CD14-positive monocyte (primary cell): Measurements from ENCODE around the gene MAPK12. TPM values are rescaled to one million over a fixed set of nuclear protein-coding genes. Genes with fewer than 3 reads are reported as not detected.
A peak's percentile ranks its signal among the peaks of the same experiment; 100 is the strongest.

Experiments used
- DNase-seq, 3 donors: peaks; one replicate each; pipeline ENCODE4 v3.0.0-alpha.2; 2011 to 2022
- H2AFZ ChIP-seq: 2 replicates; pipeline ENCODE4 v1.6.0; 2012; ENCODE audit warnings: mild to moderate bottlenecking, low read depth, low read length, inconsistent platforms; ENCODE audit not compliant: insufficient read depth, poor library complexity, severe bottlenecking
- H3K27ac ChIP-seq, 2 donors: 1 replicate in 1 of 2; 2 replicates in 1 of 2; pipeline ENCODE4 v1.5.1; 2012 to 2013; ENCODE audit warnings: low read length in 2 of 2, control low read depth in 1 of 2, inconsistent platforms in 1 of 2, low read depth in 1 of 2, mild to moderate bottlenecking in 1 of 2
- H3K27me3 ChIP-seq, 2 donors: one replicate each; pipeline versions ENCODE4 v1.6.0 to v1.6.1; 2011 to 2013; ENCODE audit warnings: low read length in 2 of 2; ENCODE audit not compliant: control insufficient read depth in 2 of 2, insufficient read depth in 2 of 2
- H3K36me3 ChIP-seq, 2 donors: replicated peaks in 1 of 2; 1 replicate in 1 of 2; 2 replicates in 1 of 2; pipeline versions ENCODE4 v1.5.1 to v1.6.1; 2012 to 2013; ENCODE audit warnings: low read length in 2 of 2, control low read depth in 1 of 2, inconsistent platforms in 1 of 2, mild to moderate bottlenecking in 1 of 2; ENCODE audit not compliant: insufficient read depth in 2 of 2, control insufficient read depth in 1 of 2
- H3K4me1 ChIP-seq, 2 donors: 1 replicate in 1 of 2; 2 replicates in 1 of 2; pipeline versions ENCODE4 v1.5.1 to v1.6.1; 2012 to 2013; ENCODE audit warnings: low read length in 2 of 2, control low read depth in 1 of 2, inconsistent platforms in 1 of 2, mild to moderate bottlenecking in 1 of 2, moderate library complexity in 1 of 2; ENCODE audit not compliant: insufficient read depth in 2 of 2, control insufficient read depth in 1 of 2
- H3K4me2 ChIP-seq: replicated peaks from 2 replicates; pipeline ENCODE3; 2012; ENCODE audit warnings: low read length, moderate library complexity, mild to moderate bottlenecking; ENCODE audit not compliant: poor library complexity, severe bottlenecking; ENCODE audit errors: extremely low read depth
- H3K4me3 ChIP-seq, 3 experiments: fragments of 200-600 bp in 1 of 3; sonication (generic) in 1 of 3; replicated peaks in 1 of 3; 1 replicate in 2 of 3; 2 replicates in 1 of 3; pipeline ENCODE4 v1.5.1; 2011 to 2013; ENCODE audit warnings: low read length in 3 of 3, mild to moderate bottlenecking in 3 of 3, control low read depth in 2 of 3, low read depth in 2 of 3, inconsistent platforms in 1 of 3, moderate library complexity in 1 of 3
- H3K79me2 ChIP-seq: 2 replicates; pipeline ENCODE4 v1.6.0; 2012; ENCODE audit warnings: mild to moderate bottlenecking, control low read depth, inconsistent platforms, low read length, moderate library complexity; ENCODE audit not compliant: insufficient read depth
- H3K9ac ChIP-seq: 2 replicates; pipeline ENCODE4 v1.6.0; 2017; ENCODE audit warnings: low read length, mild to moderate bottlenecking; ENCODE audit not compliant: insufficient read depth, poor library complexity, severe bottlenecking
- H3K9me3 ChIP-seq, 2 donors: replicated peaks in 1 of 2; 1 replicate in 1 of 2; 2 replicates in 1 of 2; pipeline versions ENCODE4 v1.5.1 to v1.6.1; 2012 to 2013; ENCODE audit warnings: low read length in 2 of 2, control low read depth in 1 of 2; ENCODE audit not compliant: control insufficient read depth in 1 of 2, insufficient read depth in 1 of 2
- H4K20me1 ChIP-seq: 2 replicates; pipeline ENCODE4 v1.6.0; 2012; ENCODE audit warnings: mild to moderate bottlenecking, low read length, control low read depth, moderate library complexity; ENCODE audit not compliant: insufficient read depth
- H3K27ac Mint-ChIP-seq, 7 donors: one replicate each; pipeline ENCODE4 v1.8.0; 2020; ENCODE audit warnings: mild to moderate bottlenecking in 7 of 7, mixed read lengths in 7 of 7, moderate library complexity in 6 of 7, inconsistent platforms in 2 of 7
- H3K27me3 Mint-ChIP-seq, 3 donors: one replicate each; pipeline ENCODE4 v1.8.0; 2021 to 2022; ENCODE audit warnings: low read depth in 3 of 3, mild to moderate bottlenecking in 3 of 3, mixed read lengths in 3 of 3, moderate library complexity in 3 of 3, inconsistent platforms in 1 of 3
- H3K36me3 Mint-ChIP-seq, 2 donors: one replicate each; pipeline ENCODE4 v1.8.0; 2020; ENCODE audit warnings: mixed read lengths in 2 of 2, inconsistent platforms in 1 of 2, mild to moderate bottlenecking in 1 of 2
- H3K4me1 Mint-ChIP-seq: one replicate; pipeline ENCODE4 v1.8.0; 2020; ENCODE audit warnings: mild to moderate bottlenecking, mixed read lengths
- H3K4me3 Mint-ChIP-seq, 2 donors: one replicate each; pipeline ENCODE4 v1.8.0; 2020; ENCODE audit warnings: mild to moderate bottlenecking in 2 of 2, mixed read lengths in 2 of 2, moderate library complexity in 1 of 2
- H3K9me3 Mint-ChIP-seq, 7 donors: one replicate each; pipeline ENCODE4 v1.8.0; 2020 to 2022; ENCODE audit warnings: mixed read lengths in 7 of 7, mild to moderate bottlenecking in 6 of 7, moderate library complexity in 6 of 7, inconsistent platforms in 2 of 7
- WGBS: methylation state at CpG from one replicate; pipeline ENCODE4 v1.1.5; 2013; ENCODE audit warnings: missing lambda C conversion rate; ENCODE audit not compliant: insufficient coverage; 5-methylcytosine and 5-hydroxymethylcytosine counted together
- intact Hi-C, 2 donors: fragments of 100-400 bp; cut with micrococcal nuclease; formaldehyde crosslinking; loops; one replicate each; pipeline versions ENCODE4 v1.15.0 to v1.15.1; 2023
- polyA plus RNA-seq, 3 donors: library from polyadenylated mRNA; depleted of rRNA in 1 of 3; unstranded in 2 of 3; stranded (reverse) in 1 of 3; fragments of 300-500 nt in 2 of 3; fragments of >200 nt in 1 of 3; fragmentation: Illumina TruSeq in 2 of 3; gene quantifications; 1 replicate in 2 of 3; 2 replicates in 1 of 3; pipeline ENCODE4 v1.2.3, GENCODE V29; 2012 to 2021
- TF ChIP-seq, protein P1 (sequence below): fragments of 200-600 bp; IDR thresholded peaks from one replicate; pipeline ENCODE4 v1.8.0; 2022; ENCODE audit warnings: antibody characterized with exemption, mild to moderate bottlenecking

Gene MAPK12
- polyA plus RNA-seq, 3 donors: 0.06 to 3.2 (median 0.13) TPM

DNA sequence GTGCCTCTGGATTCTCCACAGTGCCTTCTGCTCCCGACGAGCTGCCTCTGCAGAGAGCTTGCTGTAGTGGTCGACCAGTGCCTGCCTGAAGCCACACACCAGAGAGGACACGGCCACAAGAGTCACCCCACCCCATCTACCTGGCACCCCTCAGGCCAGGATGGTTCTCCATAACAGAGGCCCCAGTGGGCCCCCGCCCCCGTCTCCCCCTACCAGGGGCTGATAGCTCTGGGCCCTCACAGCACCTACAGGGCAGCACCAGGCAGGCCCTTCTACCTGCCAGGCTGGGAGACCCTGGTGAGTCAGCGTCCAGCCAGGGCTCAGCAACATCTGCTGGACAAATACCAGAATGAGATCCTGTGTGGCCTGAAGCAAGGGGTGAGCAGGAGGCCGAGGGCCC lies 39.0 kb downstream of the MAPK12 start:
- Histone ChIP-seq H3K36me3 (peaks cover 76 to 84% of the 10 kb centered on the region in 2 donors), H3K4me2 (no peak overlapping the region), H2AFZ (no peak overlapping the region), H3K79me2 (no peaks in the 10 kb centered on the region), H4K20me1 (peaks cover 32% of the 10 kb centered on the region), H3K4me3 (no peak overlapping the region), H3K9me3 (no peaks in the 10 kb centered on the region), H3K9ac (no peak overlapping the region), H3K4me1 (peaks cover 0 to 9% of the 10 kb centered on the region in 2 donors), H3K27me3 (no peaks in the 10 kb centered on the region), H3K27ac (no peak overlapping the region)
- 98% methylated on average over 5 of the region's 8 CpGs for WGBS
- no peak for DNase-seq
- H3K27me3 Mint-ChIP-seq: no peaks in the 10 kb centered on the region
- TF ChIP-seq, protein P1, sequence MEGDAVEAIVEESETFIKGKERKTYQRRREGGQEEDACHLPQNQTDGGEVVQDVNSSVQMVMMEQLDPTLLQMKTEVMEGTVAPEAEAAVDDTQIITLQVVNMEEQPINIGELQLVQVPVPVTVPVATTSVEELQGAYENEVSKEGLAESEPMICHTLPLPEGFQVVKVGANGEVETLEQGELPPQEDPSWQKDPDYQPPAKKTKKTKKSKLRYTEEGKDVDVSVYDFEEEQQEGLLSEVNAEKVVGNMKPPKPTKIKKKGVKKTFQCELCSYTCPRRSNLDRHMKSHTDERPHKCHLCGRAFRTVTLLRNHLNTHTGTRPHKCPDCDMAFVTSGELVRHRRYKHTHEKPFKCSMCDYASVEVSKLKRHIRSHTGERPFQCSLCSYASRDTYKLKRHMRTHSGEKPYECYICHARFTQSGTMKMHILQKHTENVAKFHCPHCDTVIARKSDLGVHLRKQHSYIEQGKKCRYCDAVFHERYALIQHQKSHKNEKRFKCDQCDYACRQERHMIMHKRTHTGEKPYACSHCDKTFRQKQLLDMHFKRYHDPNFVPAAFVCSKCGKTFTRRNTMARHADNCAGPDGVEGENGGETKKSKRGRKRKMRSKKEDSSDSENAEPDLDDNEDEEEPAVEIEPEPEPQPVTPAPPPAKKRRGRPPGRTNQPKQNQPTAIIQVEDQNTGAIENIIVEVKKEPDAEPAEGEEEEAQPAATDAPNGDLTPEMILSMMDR: no peak
- no peak overlapping the region for H3K4me3 Mint-ChIP-seq
- peaks cover 6% of the 10 kb centered on the region for H3K4me1 Mint-ChIP-seq
- no peak overlapping the region for H3K27ac Mint-ChIP-seq
- H3K36me3 Mint-ChIP-seq: peaks cover 63 to 88% of the 10 kb centered on the region in 2 donors
- H3K9me3 Mint-ChIP-seq: no peaks in the 10 kb centered on the region
- intact Hi-C loops: no loop called here

DNA sequence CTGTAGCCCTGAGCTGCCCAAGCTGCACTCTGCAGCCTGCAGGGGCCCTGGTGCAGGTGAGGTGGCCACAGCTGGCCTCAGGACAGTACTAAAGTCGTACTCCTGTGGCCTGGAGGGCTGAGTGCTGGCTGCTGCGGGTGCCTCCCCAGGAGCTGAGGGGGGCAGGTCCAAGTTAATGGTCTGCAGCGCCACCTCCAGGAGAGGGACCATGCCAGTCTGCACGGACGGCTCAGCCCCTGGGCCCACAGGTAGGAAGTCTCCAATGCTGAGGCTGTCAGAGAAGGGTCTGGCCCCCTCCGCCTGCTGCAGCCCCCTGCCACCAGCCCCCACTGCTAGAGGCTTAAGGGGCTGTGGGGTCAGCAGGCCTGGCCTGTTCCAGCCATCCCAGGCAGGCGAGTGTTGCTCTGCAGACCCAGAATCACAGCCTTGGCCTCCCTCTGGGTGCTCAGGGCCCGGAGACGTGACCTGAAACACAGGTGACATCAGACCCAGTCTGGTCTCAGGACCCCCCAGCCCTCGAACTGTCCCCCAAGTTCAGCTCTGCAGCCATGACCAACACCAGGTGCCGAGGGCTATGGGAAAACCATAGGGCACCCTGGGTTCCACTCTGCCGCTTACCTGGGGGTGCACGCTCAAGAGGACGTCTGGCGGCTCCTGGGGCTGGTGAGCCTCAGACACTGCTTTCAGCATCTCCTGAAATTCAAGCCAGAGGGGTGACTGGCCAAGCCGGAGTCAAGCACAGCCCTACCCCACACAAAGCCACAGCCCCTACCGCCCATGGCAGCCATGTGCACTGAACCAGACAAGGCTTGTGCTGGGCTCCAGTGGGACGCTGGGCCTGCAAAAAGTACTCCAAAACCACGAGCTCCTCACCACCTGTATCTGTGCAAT lies 39.8 kb downstream of the MAPK12 start:
- Mint-ChIP-seq H3K4me3 (no peak overlapping the region), H3K4me1 (peaks cover 6% of the 10 kb centered on the region), H3K27ac (no peak overlapping the region), H3K9me3 (no peaks in the 10 kb centered on the region), H3K27me3 (no peaks in the 10 kb centered on the region), H3K36me3 (peaks cover 62 to 88% of the 10 kb centered on the region in 2 donors)
- Histone ChIP-seq H3K27ac (no peak overlapping the region), H2AFZ (no peak overlapping the region), H3K9ac (no peak overlapping the region), H3K36me3 (peaks cover 80 to 84% of the 10 kb centered on the region in 2 donors), H3K27me3 (no peaks in the 10 kb centered on the region), H3K9me3 (no peaks in the 10 kb centered on the region), H3K79me2 (no peaks in the 10 kb centered on the region), H3K4me2 (no peak overlapping the region), H3K4me3 (no peak overlapping the region), H4K20me1 (peaks cover 40% of the 10 kb centered on the region), H3K4me1 (peaks cover 0 to 9% of the 10 kb centered on the region in 2 donors)
- TF ChIP-seq, protein P1: peak; percentile 17
- intact Hi-C loops: no loop called here
- WGBS: 95% methylated on average over 16 of the region's 19 CpGs
- no peak for DNase-seq
